HFF-Myc (cell line): ENCODE results near the gene LSM4.
"Not testable (repeated sequence)": the region's sequence is repeated elsewhere in the genome, so short reads cannot be mapped to it uniquely, and the experiment has no call there.

Experiments used
- DNase-seq: peaks from one replicate; pipeline ENCODE4 v3.0.0-alpha.2; 2011; ENCODE audit warnings: low read depth; ENCODE audit errors: extremely low read depth
- H3K4me3 ChIP-seq: replicated peaks from 2 replicates; pipeline ENCODE4 v1.5.1; 2011; ENCODE audit warnings: low read depth, mild to moderate bottlenecking, control low read depth, low read length
- CTCF ChIP-seq: IDR thresholded peaks from 2 replicates; pipeline ENCODE4 v1.5.1; 2012; ENCODE audit warnings: mild to moderate bottlenecking, low read depth, low read length, control low read depth; ENCODE audit errors: missing control alignments

Gene LSM4

DNA sequence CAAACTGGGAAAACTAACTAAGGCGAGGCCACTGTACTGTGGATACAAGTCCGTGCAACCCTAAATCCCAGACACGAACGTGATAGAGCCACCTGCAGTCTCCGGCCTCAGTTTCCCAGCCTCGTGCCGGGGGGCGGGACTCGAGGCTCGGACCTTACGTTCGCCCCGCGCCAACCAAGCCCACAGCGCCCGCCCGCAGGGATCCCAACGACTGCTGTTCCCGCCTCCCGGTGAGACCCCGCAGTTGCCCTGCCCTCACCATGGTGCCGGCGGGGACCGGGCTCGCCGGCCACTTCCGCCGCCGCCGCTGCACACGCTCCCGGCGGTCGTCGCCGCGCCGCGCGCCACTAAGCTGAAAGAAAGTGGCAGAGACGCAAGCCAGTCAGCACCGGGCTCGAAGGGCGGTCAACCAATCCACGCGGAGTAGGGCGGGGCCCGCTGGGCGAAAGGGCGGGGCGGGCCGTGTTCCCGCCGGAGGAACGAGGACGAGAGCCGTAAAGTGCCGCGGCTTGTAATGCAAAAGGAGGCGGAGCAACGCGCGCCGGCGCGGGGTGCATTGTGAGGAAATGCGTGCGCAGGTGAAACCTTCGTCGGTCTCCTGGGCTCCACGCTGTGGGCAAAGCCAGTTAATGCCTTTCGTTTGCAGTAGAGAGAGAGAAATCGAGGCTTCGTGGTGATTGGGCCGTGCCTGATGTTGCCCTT is at the start of gene LSM4:
Gene LSM4 (minus strand): TSS at position 318 of the 702 bp plus-strand sequence. CDS start 56 bp downstream, at position 262.
- peak within 1 kb of the TSS; percentile 74 for H3K4me3 ChIP-seq
- DNase-seq: peak; percentile 88
- no peak for TF ChIP-seq CTCF

DNA sequence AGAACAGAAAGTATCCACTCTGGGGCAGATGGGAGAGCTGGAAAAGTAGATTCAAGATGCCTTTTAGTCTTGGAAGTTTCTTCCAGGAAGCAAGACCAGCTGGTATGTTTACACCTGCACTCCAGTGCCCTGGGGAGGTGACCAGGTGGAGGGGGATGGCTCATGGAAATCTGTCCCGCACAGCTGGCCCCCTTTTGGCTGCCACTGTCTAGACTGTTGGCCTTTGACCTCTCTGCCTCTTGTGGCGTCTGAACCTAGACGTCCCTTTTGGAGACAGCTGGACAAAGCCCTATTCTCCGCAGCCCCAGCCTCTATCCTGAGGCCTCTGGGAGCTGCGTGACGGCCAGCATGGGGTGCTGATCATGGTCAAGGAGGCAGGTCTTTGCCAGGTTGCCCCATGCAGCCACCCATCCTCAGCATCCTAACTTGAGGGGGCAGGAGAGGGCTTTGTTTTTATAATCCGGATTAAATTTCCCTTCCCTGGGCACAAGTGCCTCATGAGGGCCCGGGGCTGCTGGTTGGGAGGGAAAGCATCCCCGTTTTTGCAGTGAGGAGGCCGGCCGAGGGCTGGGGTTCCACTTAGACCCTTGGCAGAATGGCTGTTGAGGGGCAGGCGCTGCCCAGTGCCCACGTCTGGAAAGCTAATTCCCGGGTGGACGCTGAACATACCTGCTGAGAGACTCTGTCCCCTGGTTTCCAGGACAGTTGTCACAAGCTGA is 45.8 kb upstream of the LSM4 start:
- no peak overlapping the region for H3K4me3 ChIP-seq
- no peak for DNase-seq
- no peak for TF ChIP-seq CTCF

DNA sequence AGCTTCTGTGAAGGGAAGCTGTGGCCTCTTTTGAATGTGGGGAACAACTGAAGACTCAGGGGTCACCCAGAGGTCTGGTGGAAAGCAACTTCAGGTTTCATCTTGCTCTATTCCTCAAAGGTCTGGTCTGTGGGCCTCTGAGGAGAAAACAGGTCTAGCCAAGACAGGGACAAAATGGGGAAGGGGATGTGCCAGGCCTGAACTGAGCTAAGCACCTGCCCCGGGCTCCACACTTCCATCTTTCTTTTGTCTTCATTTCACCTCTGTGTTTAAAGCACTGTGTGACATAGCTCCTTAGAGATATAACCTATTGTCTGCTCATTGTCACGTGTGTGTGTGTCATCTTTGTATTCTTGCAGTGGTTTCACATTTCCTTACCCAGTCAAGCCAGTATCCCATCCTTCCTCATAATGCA is 43.2 kb upstream of the LSM4 start:
- no peak overlapping the region for H3K4me3 ChIP-seq
- no peak for TF ChIP-seq CTCF
- DNase-seq: no peak

GRCh38 chr19:18364826-18365528 is 42.1 kb upstream of the LSM4 start:
- DNase-seq: peak; percentile 100
- TF ChIP-seq CTCF: no peak
- no peak overlapping the region for H3K4me3 ChIP-seq

DNA sequence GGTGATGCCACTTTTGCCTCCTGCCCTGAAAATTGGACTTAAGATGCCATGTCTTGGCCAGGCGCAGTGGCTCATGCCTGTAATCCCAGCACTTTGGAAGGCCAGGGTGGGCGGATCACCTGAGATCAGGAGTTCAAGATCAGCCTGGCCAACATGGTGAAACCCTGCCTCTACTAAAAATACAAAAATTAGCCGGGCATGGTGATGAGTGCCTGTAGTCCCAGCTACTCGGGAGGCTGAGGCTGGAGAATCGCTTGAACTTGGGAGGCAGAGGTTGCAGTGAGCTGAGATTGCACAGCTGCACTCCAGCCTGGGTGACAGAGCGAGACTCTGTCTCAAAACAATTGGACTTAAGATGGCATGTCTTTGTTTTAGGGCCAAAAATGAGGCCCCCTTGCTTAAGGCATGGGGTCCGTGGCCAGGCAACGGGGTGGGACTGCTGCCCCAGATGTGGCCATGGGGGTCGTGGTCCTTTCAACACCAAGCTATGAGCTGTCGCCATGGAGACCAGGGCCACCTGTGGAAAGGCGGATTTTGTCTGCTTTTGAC is 41.5 kb upstream of the LSM4 start:
- not testable (repeated sequence) for DNase-seq, H3K4me3 ChIP-seq

GRCh38 chr19:18363787-18364186 is 40.9 kb upstream of the LSM4 start:
- no peak for TF ChIP-seq CTCF

More at GRCh38 chr19:18363787-18364186, 40.9 kb upstream of the LSM4 start:
- no peak for DNase-seq
- no peak overlapping the region for H3K4me3 ChIP-seq
